ENCODE measurements around the gene SPATC1L. TPM values are rescaled to one million over a fixed set of nuclear protein-coding genes. Genes with fewer than 3 reads are reported as not detected.

SPATC1L gene
- total RNA-seq, 2 donors from 2014 or later: 4.4 to 9.6 TPM

DNA sequence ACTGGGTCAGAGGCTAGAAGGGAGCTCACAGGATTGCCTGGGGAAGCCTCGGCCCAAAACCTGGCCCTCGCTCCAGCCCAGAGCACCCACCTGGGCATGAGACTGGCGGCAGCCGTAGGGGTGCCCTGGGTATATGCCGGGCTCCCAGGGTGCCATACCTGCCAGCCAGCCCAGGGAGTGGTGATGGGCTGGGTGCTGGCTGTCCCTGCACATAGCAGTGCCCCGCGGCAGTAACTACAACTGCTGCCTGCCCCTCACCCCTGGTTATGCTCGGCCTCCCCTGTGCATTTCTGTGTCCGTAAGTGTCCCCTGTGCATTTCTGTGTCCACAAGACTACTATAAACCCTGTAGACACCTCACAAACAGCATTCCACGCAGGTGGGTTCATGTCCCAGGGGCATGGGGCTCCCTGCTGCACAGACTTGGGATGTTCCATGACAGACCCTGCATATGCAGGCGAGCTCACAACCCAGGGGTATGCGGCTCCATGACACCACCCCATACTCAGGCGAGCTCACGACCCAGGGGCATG, 5.8 kb upstream of the SPATC1L start:
- Histone ChIP-seq H3K9me3 (no peaks in the 10 kb centered on the region), H3K27me3 (no peaks in the 10 kb centered on the region), H3K4me1 (no peaks in the 10 kb centered on the region), H3K36me3 (replicated peaks in 1 of 2; ENCODE audit: insufficient read depth in 1 of 2, low read depth in 2 of 2) (peaks cover 0 to 16% of the 10 kb centered on the region in 2 donors), H3K4me3 (no peak overlapping the region), H3K27ac (no peak overlapping the region)
- 93 to 95% methylated on average over 8 to 13 of the region's 14 CpGs for WGBS, 2 donors
- no peak for DNase-seq
- intact Hi-C loops (cut with DNase I): no loop called here
- TF ChIP-seq POLR2A (IDR thresholded peaks at IDR 0.05): no peak
- TF ChIP-seq, protein P1, sequence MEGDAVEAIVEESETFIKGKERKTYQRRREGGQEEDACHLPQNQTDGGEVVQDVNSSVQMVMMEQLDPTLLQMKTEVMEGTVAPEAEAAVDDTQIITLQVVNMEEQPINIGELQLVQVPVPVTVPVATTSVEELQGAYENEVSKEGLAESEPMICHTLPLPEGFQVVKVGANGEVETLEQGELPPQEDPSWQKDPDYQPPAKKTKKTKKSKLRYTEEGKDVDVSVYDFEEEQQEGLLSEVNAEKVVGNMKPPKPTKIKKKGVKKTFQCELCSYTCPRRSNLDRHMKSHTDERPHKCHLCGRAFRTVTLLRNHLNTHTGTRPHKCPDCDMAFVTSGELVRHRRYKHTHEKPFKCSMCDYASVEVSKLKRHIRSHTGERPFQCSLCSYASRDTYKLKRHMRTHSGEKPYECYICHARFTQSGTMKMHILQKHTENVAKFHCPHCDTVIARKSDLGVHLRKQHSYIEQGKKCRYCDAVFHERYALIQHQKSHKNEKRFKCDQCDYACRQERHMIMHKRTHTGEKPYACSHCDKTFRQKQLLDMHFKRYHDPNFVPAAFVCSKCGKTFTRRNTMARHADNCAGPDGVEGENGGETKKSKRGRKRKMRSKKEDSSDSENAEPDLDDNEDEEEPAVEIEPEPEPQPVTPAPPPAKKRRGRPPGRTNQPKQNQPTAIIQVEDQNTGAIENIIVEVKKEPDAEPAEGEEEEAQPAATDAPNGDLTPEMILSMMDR (IDR thresholded peaks at IDR 0.05): no peak
- no peak for ATAC-seq

- H3K27me3 ChIP-seq: no peaks in the 10 kb centered on the region
- no peak for TF ChIP-seq POLR2A (IDR thresholded peaks at IDR 0.05)
- TF ChIP-seq, protein P1 (IDR thresholded peaks at IDR 0.05): no peak
- ATAC-seq (no peak), DNase-seq (no peak)
- H3K4me1 ChIP-seq: no peaks in the 10 kb centered on the region
- H3K36me3 ChIP-seq (replicated peaks in 1 of 2; ENCODE audit: insufficient read depth in 1 of 2, low read depth in 2 of 2): peaks cover 0 to 15% of the 10 kb centered on the region in 2 donors
- 83% methylated on average over 9 of the region's 9 CpGs for WGBS, 2 donors
- peak overlapping the region in 2 of 4 donors; percentile 10 to 17 for H3K27ac ChIP-seq
- H3K9me3 ChIP-seq: no peaks in the 10 kb centered on the region
- H3K4me3 ChIP-seq: no peak overlapping the region
- intact Hi-C loops (cut with DNase I): no loop called here
Measured at GRCh38 chr21:46189213-46189958, 5.1 kb upstream of the SPATC1L start.

- ATAC-seq (no peak), DNase-seq (peak in 2 of 4 donors; percentile 21 to 22)
- Histone ChIP-seq H3K9me3 (no peaks in the 10 kb centered on the region), H3K4me3 (no peak overlapping the region), H3K36me3 (replicated peaks in 1 of 2; ENCODE audit: insufficient read depth in 1 of 2, low read depth in 2 of 2) (peaks cover 0 to 8% of the 10 kb centered on the region in 2 donors), H3K27ac (peak overlapping the region in 2 of 4 donors; percentile 10 to 17), H3K4me1 (peaks cover 4% of the 10 kb centered on the region), H3K27me3 (no peaks in the 10 kb centered on the region)
- intact Hi-C loops (cut with DNase I): no loop called here
- WGBS, 2 donors: 57 to 61% methylated on average over 17 of the region's 17 CpGs
- no peak for TF ChIP-seq POLR2A (IDR thresholded peaks at IDR 0.05)
- TF ChIP-seq, protein P1 (IDR thresholded peaks at IDR 0.05): no peak
Measured at GRCh38 chr21:46188226-46189212, 4.3 kb upstream of the SPATC1L start.

- intact Hi-C loops (cut with DNase I): no loop called here
- ATAC-seq (no peak), DNase-seq (no peak)
- 80 to 85% methylated on average over 7 of the region's 7 CpGs for WGBS, 2 donors
- H3K27ac ChIP-seq: no peak overlapping the region
- no peak overlapping the region for H3K4me3 ChIP-seq
- TF ChIP-seq POLR2A (IDR thresholded peaks at IDR 0.05): no peak
- TF ChIP-seq, protein P1 (IDR thresholded peaks at IDR 0.05): no peak
- H3K9me3 ChIP-seq: no peaks in the 10 kb centered on the region
- no peaks in the 10 kb centered on the region for H3K27me3 ChIP-seq
- H3K4me1 ChIP-seq: peaks cover 7% of the 10 kb centered on the region
- H3K36me3 ChIP-seq (replicated peaks in 1 of 2; ENCODE audit: insufficient read depth in 1 of 2, low read depth in 2 of 2): peaks cover 0 to 4% of the 10 kb centered on the region in 2 donors
Measured at GRCh38 chr21:46187814-46188213, 3.6 kb upstream of the SPATC1L start.
